GM12878 (cell line): ENCODE measurements around the gene PERM1. TPM values are rescaled to one million over a fixed set of nuclear protein-coding genes. Genes with fewer than 3 reads are reported as not detected.

ENCODE experiments used
- ATAC-seq: fragments of 200-7000 bp; cut with Tn5 transposase; 3 replicates; pipeline ENCODE4 v1.9.1; 2020; ENCODE audit warnings: mild to moderate bottlenecking, moderate library complexity
- BruUV-seq: library from RNA; stranded (reverse); fragments of 400-500 nt; replicated peaks from 2 replicates; lab custom pipeline; 2021; lab: Mats Ljungman, UMichigan
- CTCF ChIA-PET: fragments of 300-600 bp; sonication (Branson Sonifier 250); formaldehyde crosslinking; extraction: SDS; loops from one replicate; lab custom pipeline; 2021; ENCODE audit warnings: inconsistent platforms; lab: Yijun Ruan, JAX
- POLR2A ChIA-PET: fragments of 350-600 bp; formaldehyde crosslinking; extraction: SDS; loops from one replicate; lab custom pipeline; 2021; ENCODE audit warnings: inconsistent platforms; lab: Charles Lee
- RAD21 ChIA-PET: fragments of 300-600 bp; sonication (Branson Sonifier 250); formaldehyde crosslinking; loops from one replicate; lab custom pipeline; 2023; ENCODE audit warnings: antibody characterized with exemption; ENCODE audit not compliant: unreplicated experiment; lab: Charles Lee
- SMC1A ChIA-PET: fragments of 300-600 bp; sonication (Branson Sonifier 250); formaldehyde crosslinking; loops from one replicate; lab custom pipeline; 2023; ENCODE audit not compliant: unreplicated experiment, uncharacterized antibody; lab: Charles Lee
- DNase-seq: peaks from one replicate; pipeline ENCODE4 v3.0.0-alpha.2; 2011; ENCODE audit warnings: low read depth, low spot score
- FAIRE-seq: peaks from 3 replicates; lab custom pipeline; 2011; peaks lifted over from hg19 to GRCh38; lab: Jason Lieb, UNC
- H2AFZ ChIP-seq: 2 replicates; pipeline ENCODE4 v1.6.0; 2011; ENCODE audit warnings: low read depth, low read length, control low read depth; ENCODE audit not compliant: control insufficient read depth
- H3K27ac ChIP-seq: 2 replicates; pipeline ENCODE4 v1.5.1; 2011; ENCODE audit warnings: control low read depth; ENCODE audit not compliant: control insufficient read depth, insufficient read depth
- H3K27me3 ChIP-seq, 2 experiments: replicated peaks in 1 of 2; 2 replicates each; pipeline versions ENCODE4 v1.6.0 to v1.6.1; 2011; ENCODE audit warnings: low read length in 1 of 2; ENCODE audit not compliant: control insufficient read depth in 2 of 2, insufficient read depth in 2 of 2
- H3K36me3 ChIP-seq, 2 experiments: 2 replicates each; pipeline ENCODE4 v1.5.1; 2011; ENCODE audit warnings: low read length in 1 of 2; ENCODE audit not compliant: control insufficient read depth in 2 of 2, insufficient read depth in 2 of 2
- H3K4me1 ChIP-seq: 2 replicates; pipeline ENCODE4 v1.6.1; 2011; ENCODE audit warnings: mild to moderate bottlenecking, low read length, moderate library complexity, mixed read lengths; ENCODE audit not compliant: control insufficient read depth, insufficient read depth
- H3K4me2 ChIP-seq: 2 replicates; pipeline ENCODE4 v1.6.0; 2011; ENCODE audit warnings: control low read depth; ENCODE audit not compliant: control insufficient read depth, insufficient read depth
- H3K4me3 ChIP-seq: fragments of 200-600 bp; sonication (generic); 2 replicates; pipeline ENCODE4 v1.5.1; 2016
- H3K79me2 ChIP-seq: 2 replicates; pipeline ENCODE4 v1.6.0; 2011; ENCODE audit warnings: low read length; ENCODE audit not compliant: control insufficient read depth, insufficient read depth
- H3K9ac ChIP-seq: 2 replicates; pipeline ENCODE4 v1.8.0; 2011; ENCODE audit warnings: low read length, control low read depth, mixed read lengths; ENCODE audit not compliant: control insufficient read depth, insufficient read depth
- H3K9me3 ChIP-seq: replicated peaks from 3 replicates; pipeline ENCODE4 v1.5.1; 2011; ENCODE audit warnings: mild to moderate bottlenecking, low read length; ENCODE audit not compliant: control insufficient read depth, insufficient read depth
- H4K20me1 ChIP-seq: 2 replicates; pipeline ENCODE4 v1.6.0; 2011; ENCODE audit not compliant: control insufficient read depth, insufficient read depth
- BCL11A ChIP-seq: IDR thresholded peaks from 2 replicates; pipeline ENCODE4 v1.6.1; 2011; ENCODE audit warnings: low read depth, low read length
- BHLHE40 ChIP-seq, 2 experiments: fragments of 450-650 bp in 1 of 2; IDR thresholded peaks; 2 replicates each; pipeline ENCODE4 v1.6.1; 2011 to 2017; ENCODE audit warnings: low read depth in 2 of 2, borderline replicate concordance in 1 of 2, improper control_type of control experiment in 1 of 2, low read length in 1 of 2, mild to moderate bottlenecking in 1 of 2
- FOS ChIP-seq: IDR thresholded peaks from 3 replicates; pipeline ENCODE4 v1.6.1; 2011; ENCODE audit warnings: borderline replicate concordance; ENCODE audit not compliant: insufficient read length; ENCODE audit errors: extremely low read depth
- PML ChIP-seq: IDR thresholded peaks from 2 replicates; pipeline ENCODE4 v1.6.1; 2012; ENCODE audit warnings: low read length, inconsistent platforms
- REST ChIP-seq: IDR thresholded peaks from 2 replicates; pipeline ENCODE4 v1.6.1; 2012; ENCODE audit warnings: mild to moderate bottlenecking, low read depth, low read length
- SMC3 ChIP-seq: IDR thresholded peaks from 2 replicates; pipeline ENCODE4 v1.6.1; 2011; ENCODE audit warnings: low read length, improper control_type of control experiment, borderline replicate concordance
- TCF7 ChIP-seq: IDR thresholded peaks from 2 replicates; pipeline ENCODE4 v1.6.1; 2014; ENCODE audit warnings: antibody characterized with exemption, borderline replicate concordance
- WGBS: methylation state at CpG from one replicate; pipeline ENCODE4 v1.1.6; 2016; ENCODE audit warnings: low lambda C conversion rate; ENCODE audit not compliant: insufficient replicate concordance, insufficient coverage; ENCODE audit errors: missing lambda C conversion rate; 5-methylcytosine and 5-hydroxymethylcytosine counted together
- in situ Hi-C: fragments of 300-500 bp; cut with MboI; formaldehyde crosslinking; loops from 9 replicates; pipeline ENCODE4 v1.14.3; 2018; ENCODE audit warnings: mixed read lengths
- intact Hi-C: fragments of 100-400 bp; cut with micrococcal nuclease; formaldehyde crosslinking; loops from one replicate; pipeline ENCODE4 v1.14.2; 2022; ENCODE audit not compliant: unreplicated experiment
- polyA plus RNA-seq, 11 experiments: library from polyadenylated mRNA; depleted of rRNA in 4 of 11; unstranded in 6 of 11; stranded (reverse) in 5 of 11; fragments of >200 nt; fragmentation: Nextera tagmentation in 4 of 11; fragmentation: Illumina TruSeq in 1 of 11; extraction: Ambion mirVana in 4 of 11; extraction: Trizol in 1 of 11; gene quantifications; 1 replicate in 1 of 11; 2 replicates in 10 of 11; pipeline versions ENCODE4 v1.2.1 to v1.2.3, GENCODE V29; 2011 to 2016; ENCODE audit warnings: inconsistent platforms in 2 of 11, missing spikeins in 2 of 11, low read depth in 1 of 11
- total RNA-seq, 4 experiments: library from RNA; depleted of rRNA in 3 of 4; stranded (reverse); fragments of >200 nt in 3 of 4; fragmentation: Illumina TruSeq in 1 of 4; extraction: Trizol in 1 of 4; gene quantifications; 2 replicates each; pipeline versions ENCODE4 v1.2.1 to v1.2.3, GENCODE V29; 2013 to 2021

The PERM1 gene
- total and polyA plus RNA-seq, 10 of the 15 experiments (the other 5 are each of a cell fraction or from before 2014, with no cell fraction given), result not detected

- FAIRE-seq (no peak), DNase-seq (no peak)
- CTCF ChIA-PET, result interaction anchor here (1.6 to 8.0 kb wide), 5 partner anchors 11 to 82 kb away, joined by 4 to 56 read pairs (median 12); no protein-coding TSS in a partner anchor
Observed at GRCh38 chr1:981491-981954, 370 bp downstream of the PERM1 start.

More at GRCh38 chr1:981491-981954, 370 bp downstream of the PERM1 start:
- 47% methylated on average over 20 of the region's 21 CpGs for WGBS
- Histone ChIP-seq H3K27me3 (no peaks in the 10 kb centered on the region), H3K4me1 (no peaks in the 10 kb centered on the region), H3K9me3 (no peaks in the 10 kb centered on the region; the same call in 2 of the 3 replicates), H3K9ac (no peak overlapping the region), H3K36me3 (no peaks in the 10 kb centered on the region), H2AFZ (no peak overlapping the region), H3K4me3 (no peak overlapping the region), H4K20me1 (no peaks in the 10 kb centered on the region), H3K27ac (no peak overlapping the region), H3K4me2 (no peak overlapping the region), H3K79me2 (no peaks in the 10 kb centered on the region)
- no peak for ATAC-seq
- in situ Hi-C loops, result loop anchor here (5.0 kb wide), 1 partner anchor 81 kb away; no protein-coding TSS in a partner anchor
- SMC1A ChIA-PET, result interaction anchor here (0.7 to 2.2 kb wide), 4 partner anchors 11 to 228 kb away, joined by 3 to 5 read pairs (median 3); no protein-coding TSS in a partner anchor
- intact Hi-C loops, result no loop called here
- BruUV-seq, result no TSS peak
- POLR2A ChIA-PET, result interaction anchor here (0.8 kb wide), 2 partner anchors 15 to 32 kb away, joined by 3 read pairs; partner anchors contain the start of genes ISG15 and PLEKHN1
- RAD21 ChIA-PET, result interaction anchor here (1.1 to 2.2 kb wide), 4 partner anchors 8 to 82 kb away, joined by 3 to 7 read pairs (median 5); partner anchors contain the start of gene ISG15
- TF ChIP-seq REST, result no peak
- no peak for TF ChIP-seq BCL11A
- no peak for TF ChIP-seq FOS
- no peak for TF ChIP-seq TCF7
- no peak for TF ChIP-seq SMC3
- no peak for TF ChIP-seq BHLHE40 (IDR thresholded peaks at IDR 0.05; ENCODE audit: borderline replicate concordance in 1 of 2, low read depth in 2 of 2, low read length in 1 of 2)
- no peak for TF ChIP-seq PML
